H1 (cell line): Measurements from ENCODE around the gene ITPR1. TPM values are rescaled to one million over a fixed set of nuclear protein-coding genes. Genes with fewer than 3 reads are reported as not detected.

Source experiments
- CBX8 ChIP-seq: fragments of 300-800, 300-1000 bp; sonication (generic); IDR thresholded peaks from 2 replicates; pipeline ENCODE4 v1.7.1; 2016; ENCODE audit warnings: low read depth, low read length, borderline replicate concordance
- EGR1 ChIP-seq: IDR thresholded peaks from 2 replicates; pipeline ENCODE4 v1.6.1; 2011; ENCODE audit warnings: low read depth, low read length, borderline replicate concordance
- POU5F1 ChIP-seq: IDR thresholded peaks from 2 replicates; pipeline ENCODE4 v1.6.1; 2011; ENCODE audit warnings: low read depth, mild to moderate bottlenecking, low read length, moderate library complexity
- TCF12 ChIP-seq: IDR thresholded peaks from 2 replicates; pipeline ENCODE4 v1.6.1; 2011; ENCODE audit warnings: low read depth, mild to moderate bottlenecking, low read length
- polyA plus RNA-seq, 7 experiments: library from polyadenylated mRNA; depleted of rRNA in 3 of 7; stranded (reverse) in 5 of 7; unstranded in 2 of 7; fragments of >200 nt in 5 of 7; fragments of 200-250 nt in 2 of 7; gene quantifications; 1 replicate in 5 of 7; 2 replicates in 1 of 7; 4 replicates in 1 of 7; pipeline versions ENCODE4 v1.2.1 to v1.2.3, GENCODE V29; 2011 to 2013; ENCODE audit warnings: missing spikeins in 2 of 7, mixed read lengths in 2 of 7
- total RNA-seq: library from RNA; stranded (reverse); fragmentation: NEBNext Ultra II Directional; extraction: Animal tissue kit (Norgen Biotek cat#: 25700); gene quantifications from 2 replicates; pipeline ENCODE4 v1.2.1, GENCODE V29; 2021

ITPR1 gene
- total and polyA plus RNA-seq, 2 of the 8 experiments (the other 6 are each of a cell fraction or from before 2014, with no cell fraction given), result 2.5 to 16.3 TPM

DNA sequence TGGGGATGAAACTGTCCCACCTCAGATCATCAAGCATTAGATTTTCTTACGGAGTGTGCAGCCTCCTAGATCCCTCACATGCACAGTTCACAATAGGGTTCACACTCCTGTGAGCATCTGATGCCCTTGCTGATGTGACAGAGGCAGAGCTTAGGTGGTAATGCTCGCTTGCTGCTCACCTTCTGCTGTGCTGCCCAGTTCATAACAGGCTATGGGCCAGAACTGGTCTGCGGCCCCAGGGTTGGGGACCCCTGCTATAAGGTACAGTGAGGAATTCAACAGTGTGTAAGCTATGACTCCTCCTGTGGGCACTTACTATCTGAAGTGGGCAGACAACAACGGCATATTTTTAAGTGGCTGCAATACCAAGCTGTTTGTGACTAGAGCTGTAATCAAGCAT lies 298.2 kb downstream of the ITPR1 start (continued):
- TF ChIP-seq TCF12 (no peak), POU5F1 (no peak), CBX8 (no peak), EGR1 (no peak)
